Tibial nerve (tissue), 4 donors: Measurements from ENCODE around the gene TNPO3. TPM values are rescaled to one million over a fixed set of nuclear protein-coding genes. Genes with fewer than 3 reads are reported as not detected.
"Not testable (repeated sequence)": the region's sequence is repeated elsewhere in the genome, so short reads cannot be mapped to it uniquely, and the experiment has no call there.

ENCODE experiments used
- DNase-seq, 2 donors: peaks; one replicate each; pipeline ENCODE4 v3.0.0-alpha.2; 2019; ENCODE audit warnings: low spot score in 2 of 2
- H3K27ac ChIP-seq, 4 donors: fragments of 200-600 bp; sonication (generic) in 3 of 4; one replicate each; pipeline ENCODE4 v1.5.1; 2017 to 2019; ENCODE audit warnings: mild to moderate bottlenecking in 1 of 4
- H3K27me3 ChIP-seq, 2 donors: fragments of 200-600 bp; sonication (generic) in 1 of 2; one replicate each; pipeline versions ENCODE4 v1.5.1 to v1.6.0; 2017 to 2019
- H3K36me3 ChIP-seq, 3 donors: fragments of 200-600 bp; sonication (generic); one replicate each; pipeline ENCODE4 v1.5.1; 2018 to 2019
- H3K4me1 ChIP-seq, 4 donors: fragments of 200-600 bp; sonication (generic) in 3 of 4; one replicate each; pipeline ENCODE4 v1.5.1; 2017 to 2019
- H3K4me3 ChIP-seq, 4 donors: fragments of 200-600 bp; sonication (generic) in 3 of 4; one replicate each; pipeline ENCODE4 v1.5.1; 2017 to 2019; ENCODE audit warnings: mild to moderate bottlenecking in 1 of 4, moderate library complexity in 1 of 4
- H3K9me3 ChIP-seq, 4 donors: fragments of 200-600 bp; sonication (generic) in 3 of 4; one replicate each; pipeline ENCODE4 v1.5.1; 2017 to 2019
- CTCF ChIP-seq, 5 experiments: fragments of 200-600 bp in 3 of 5; fragments of 450-650 bp in 2 of 5; sonication (generic) in 3 of 5; IDR thresholded peaks; one replicate each; pipeline ENCODE4 v1.5.1; 2016 to 2019; ENCODE audit warnings: antibody characterized with exemption in 5 of 5, mild to moderate bottlenecking in 3 of 5, moderate library complexity in 2 of 5
- EP300 ChIP-seq, 2 donors: sonication (generic); formaldehyde crosslinking; IDR thresholded peaks; one replicate each; pipeline ENCODE4 v1.6.1; 2017; ENCODE audit warnings: antibody characterized with exemption in 2 of 2, mild to moderate bottlenecking in 1 of 2
- POLR2A ChIP-seq, 2 donors: fragments of 450-650 bp; IDR thresholded peaks; one replicate each; pipeline ENCODE4 v1.6.1; 2017; ENCODE audit warnings: antibody characterized with exemption in 2 of 2, mild to moderate bottlenecking in 2 of 2, moderate library complexity in 2 of 2
- WGBS, 2 donors: methylation state at CpG; one replicate each; pipeline ENCODE4 v1.1.5; 2018; 5-methylcytosine and 5-hydroxymethylcytosine counted together
- total RNA-seq, 4 donors: library from RNA; depleted of rRNA; stranded (reverse); fragments of >200 nt; gene quantifications; one replicate each; pipeline ENCODE4 v1.1.0, GENCODE V29; 2016

Gene TNPO3
- total RNA-seq, 4 donors from 2014 or later: 33.9 to 36.9 (median 35.5) TPM

GRCh38 chr7:128915841-128916642 lies 138.9 kb downstream of the TNPO3 start:
- no peak for DNase-seq
- no peaks in the 10 kb centered on the region for H3K36me3 ChIP-seq
- H3K4me1 ChIP-seq: peaks cover 0 to 17% (median 9%) of the 10 kb centered on the region in 4 donors
- H3K27ac ChIP-seq: no peak overlapping the region
- peaks cover 0 to 66% of the 10 kb centered on the region in 2 donors for H3K27me3 ChIP-seq
- peak overlapping the region in 2 of 4 donors; percentile 23 to 33 for H3K4me3 ChIP-seq
- TF ChIP-seq CTCF (IDR thresholded peaks at IDR 0.05): no peak
- TF ChIP-seq POLR2A (IDR thresholded peaks at IDR 0.05): no peak
- H3K9me3 ChIP-seq: no peaks in the 10 kb centered on the region
- 18 to 21% methylated on average over 39 to 44 of the region's 69 CpGs for WGBS, 2 donors

GRCh38 chr7:128915271-128915819 lies 139.6 kb downstream of the TNPO3 start:
- Histone ChIP-seq H3K36me3 (no peaks in the 10 kb centered on the region), H3K27ac (no peak overlapping the region), H3K9me3 (no peaks in the 10 kb centered on the region), H3K4me1 (peaks cover 0 to 22% (median 9%) of the 10 kb centered on the region in 4 donors), H3K27me3 (peaks cover 0 to 68% of the 10 kb centered on the region in 2 donors), H3K4me3 (peak overlapping the region in 2 of 4 donors; percentile 23 to 33)
- TF ChIP-seq CTCF (IDR thresholded peaks at IDR 0.05): no peak
- no peak for TF ChIP-seq EP300 (IDR thresholded peaks at IDR 0.05)
- no peak for TF ChIP-seq POLR2A (IDR thresholded peaks at IDR 0.05)
- 6 to 7% methylated on average over 26 to 29 of the region's 34 CpGs for WGBS, 2 donors
- DNase-seq: no peak

- TF ChIP-seq POLR2A (IDR thresholded peaks at IDR 0.05): no peak
- TF ChIP-seq EP300 (IDR thresholded peaks at IDR 0.05): no peak
- no peak for TF ChIP-seq CTCF (IDR thresholded peaks at IDR 0.05)
- Histone ChIP-seq H3K36me3 (no peaks in the 10 kb centered on the region), H3K4me3 (no peak overlapping the region), H3K27ac (no peak overlapping the region), H3K4me1 (peaks cover 0 to 28% (median 12%) of the 10 kb centered on the region in 4 donors), H3K27me3 (peaks cover 0 to 72% of the 10 kb centered on the region in 2 donors), H3K9me3 (no peaks in the 10 kb centered on the region)
- 35 to 40% methylated on average over 9 to 10 of the region's 11 CpGs for WGBS, 2 donors
- no peak for DNase-seq
Measured at GRCh38 chr7:128914566-128915151, 140.3 kb downstream of the TNPO3 start.

GRCh38 chr7:128913870-128914565 lies 140.9 kb downstream of the TNPO3 start:
- Histone ChIP-seq H3K36me3 (no peaks in the 10 kb centered on the region), H3K4me1 (peaks cover 0 to 31% (median 12%) of the 10 kb centered on the region in 4 donors), H3K27me3 (peaks cover 0 to 75% of the 10 kb centered on the region in 2 donors), H3K27ac (no peak overlapping the region), H3K4me3 (no peak overlapping the region), H3K9me3 (no peaks in the 10 kb centered on the region)
- TF ChIP-seq POLR2A (IDR thresholded peaks at IDR 0.05) (no peak), CTCF (IDR thresholded peaks at IDR 0.05) (no peak), EP300 (IDR thresholded peaks at IDR 0.05) (no peak)
- no peak for DNase-seq
- 75 to 90% methylated on average over 4 to 6 of the region's 10 CpGs for WGBS, 2 donors

GRCh38 chr7:128912709-128913495 lies 142.0 kb downstream of the TNPO3 start:
- not testable (repeated sequence) for DNase-seq, H3K9me3 ChIP-seq, H3K27ac ChIP-seq, H3K4me3 ChIP-seq, H3K36me3 ChIP-seq
- Histone ChIP-seq H3K4me1 (peaks cover 0 to 31% (median 12%) of the 10 kb centered on the region in 4 donors), H3K27me3 (peaks cover 0 to 76% of the 10 kb centered on the region in 2 donors)
- WGBS, 2 donors: 85 to 89% methylated on average over 3 to 6 of the region's 20 CpGs
